Measurements from ENCODE around the gene KDM4C.
"Not testable (repeated sequence)": the region's sequence is repeated elsewhere in the genome, so short reads cannot be mapped to it uniquely, and the experiment has no call there.

Gene KDM4C

DNA sequence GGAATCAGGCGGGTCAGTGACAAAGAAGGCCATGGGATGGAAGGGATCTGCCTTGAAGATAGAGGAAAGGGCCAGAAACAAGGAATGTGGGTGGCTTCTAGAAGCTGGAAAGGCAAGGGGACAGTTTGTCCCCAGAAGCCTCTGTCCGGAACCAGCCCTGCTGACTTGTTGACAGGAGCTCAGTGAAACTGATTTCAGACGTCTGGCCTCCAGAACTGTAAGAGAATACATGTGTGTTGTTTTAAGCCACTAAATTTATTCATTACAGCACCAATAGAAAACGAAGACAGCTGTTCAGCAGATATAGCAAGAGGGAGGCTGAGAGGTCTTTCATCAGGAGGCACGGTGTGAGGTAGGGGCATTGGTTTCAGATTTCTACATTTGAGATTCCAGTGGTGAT, 422.5 kb downstream of the KDM4C start:
- FAIRE-seq (no peak), DNase-seq (ENCODE audit: insufficient read length, low spot score) (no peak)

DNA sequence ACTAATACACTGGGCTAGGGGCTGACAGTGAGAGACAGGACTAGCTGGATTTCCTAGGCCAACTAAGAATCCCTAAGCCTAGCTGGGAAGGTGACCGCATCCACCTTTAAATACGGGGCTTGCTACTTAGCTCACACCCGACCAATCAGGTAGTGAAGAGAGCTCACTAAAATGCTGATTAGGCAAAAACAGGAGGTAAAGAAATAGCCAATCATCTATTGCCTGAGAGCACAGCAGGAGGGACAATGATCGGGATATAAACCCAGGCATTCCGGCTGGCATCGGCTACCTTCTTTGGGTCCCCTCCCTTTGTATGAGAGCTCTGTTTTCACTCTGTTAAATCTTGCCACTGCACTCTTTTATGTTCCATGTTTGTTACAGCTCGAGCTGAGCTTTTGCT, 425.4 kb downstream of the KDM4C start:
- not testable (repeated sequence) for FAIRE-seq

GRCh38 chr9:7185612-7186011, 427.8 kb downstream of the KDM4C start:
- FAIRE-seq (no peak), DNase-seq (ENCODE audit: insufficient read length, low spot score) (peak; percentile 39)

More for the DNA sequence above, 425.4 kb downstream of the KDM4C start:
- not testable (repeated sequence) for DNase-seq (ENCODE audit: insufficient read length, low spot score)

- DNase-seq (ENCODE audit: insufficient read length, low spot score) (no peak), FAIRE-seq (no peak)
Observed at GRCh38 chr9:7186175-7186574, 428.4 kb downstream of the KDM4C start.

- FAIRE-seq (no peak), DNase-seq (ENCODE audit: insufficient read length, low spot score) (no peak)
Observed at GRCh38 chr9:7192266-7192665, 434.5 kb downstream of the KDM4C start.

DNA sequence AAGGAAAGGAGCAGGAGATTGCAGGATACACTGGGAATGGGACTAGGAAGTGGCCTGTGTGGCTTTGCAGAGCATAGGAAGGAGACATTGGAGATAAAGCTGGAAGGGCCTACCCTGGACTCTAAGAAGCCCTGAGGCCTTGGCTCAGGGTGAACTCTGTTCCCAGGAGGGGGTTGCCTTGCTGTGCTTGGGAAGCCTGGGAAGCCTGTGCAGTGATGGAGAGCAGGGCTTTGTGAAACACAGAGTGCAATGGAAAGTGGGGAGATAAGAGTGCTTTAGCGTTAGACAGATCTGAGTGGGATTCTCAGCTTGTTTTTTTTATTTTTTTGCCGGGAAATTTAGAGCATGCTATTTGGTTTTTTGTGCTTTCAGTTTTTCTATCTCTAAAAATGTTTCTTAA, 437.8 kb downstream of the KDM4C start:
- FAIRE-seq (no peak), DNase-seq (ENCODE audit: insufficient read length, low spot score) (no peak)

- FAIRE-seq (no peak), DNase-seq (ENCODE audit: insufficient read length, low spot score) (no peak)
Observed at GRCh38 chr9:7196467-7196866, 438.7 kb downstream of the KDM4C start.

DNA sequence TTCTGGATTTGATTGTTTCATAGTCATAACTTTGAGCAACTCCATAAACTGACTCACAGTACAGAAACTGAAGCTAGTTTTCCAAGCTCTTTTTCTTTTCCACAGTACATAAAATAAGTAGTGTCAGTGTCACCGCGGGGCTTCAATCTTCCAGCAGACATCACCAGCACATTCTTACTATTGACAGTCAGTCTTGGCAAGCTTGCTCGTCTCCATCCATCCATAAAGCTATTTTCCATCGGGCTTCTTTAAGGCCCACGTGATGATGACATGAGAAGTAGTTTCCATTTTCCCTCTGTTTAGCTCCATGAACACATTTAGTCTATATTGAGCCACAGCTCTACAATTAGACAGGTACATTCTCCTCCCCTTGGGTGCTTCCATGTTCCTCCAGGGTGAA, 443.4 kb downstream of the KDM4C start:
- FAIRE-seq: no peak
- no peak for DNase-seq (ENCODE audit: insufficient read length, low spot score)

GRCh38 chr9:7205806-7206205, 448.0 kb downstream of the KDM4C start:
- no peak for FAIRE-seq
- DNase-seq (ENCODE audit: insufficient read length, low spot score): no peak

DNA sequence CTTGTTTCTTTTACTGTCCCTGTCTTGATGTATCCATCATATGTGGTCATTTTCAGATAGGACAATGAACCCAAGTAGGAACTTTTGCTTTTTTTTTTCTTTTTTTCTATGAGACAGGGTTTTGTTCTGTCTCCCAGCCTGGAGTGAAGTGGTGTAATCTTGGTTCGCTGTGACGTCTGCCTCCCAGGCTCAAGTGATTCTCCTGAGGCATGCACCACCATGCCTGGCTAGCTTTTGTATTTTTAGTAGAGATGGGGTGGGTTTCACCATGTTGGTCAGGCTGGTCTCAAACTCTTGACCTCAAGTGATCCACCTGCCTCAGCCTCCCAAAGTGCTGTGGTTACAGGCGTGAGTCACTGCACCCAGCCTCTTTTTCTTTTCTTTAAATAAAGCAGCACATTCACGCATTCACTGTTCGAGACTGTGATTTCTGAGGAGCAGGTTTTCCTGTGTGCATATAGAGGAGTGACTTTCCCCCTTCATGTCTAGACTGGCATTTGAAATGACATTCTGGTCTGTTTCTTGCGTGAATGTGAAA, 448.5 kb downstream of the KDM4C start:
- no peak for DNase-seq (ENCODE audit: insufficient read length, low spot score)

GRCh38 chr9:7209016-7209715, 451.4 kb downstream of the KDM4C start:
- no peak for DNase-seq (ENCODE audit: insufficient read length, low spot score)
- no peak for FAIRE-seq

More for the DNA sequence above, 448.5 kb downstream of the KDM4C start:
- no peak for FAIRE-seq

GRCh38 chr9:7209990-7210389, 452.2 kb downstream of the KDM4C start:
- DNase-seq (ENCODE audit: insufficient read length, low spot score) (no peak), FAIRE-seq (no peak)

GRCh38 chr9:7210854-7211637, 453.3 kb downstream of the KDM4C start:
- DNase-seq (ENCODE audit: insufficient read length, low spot score) (no peak), FAIRE-seq (no peak)

DNA sequence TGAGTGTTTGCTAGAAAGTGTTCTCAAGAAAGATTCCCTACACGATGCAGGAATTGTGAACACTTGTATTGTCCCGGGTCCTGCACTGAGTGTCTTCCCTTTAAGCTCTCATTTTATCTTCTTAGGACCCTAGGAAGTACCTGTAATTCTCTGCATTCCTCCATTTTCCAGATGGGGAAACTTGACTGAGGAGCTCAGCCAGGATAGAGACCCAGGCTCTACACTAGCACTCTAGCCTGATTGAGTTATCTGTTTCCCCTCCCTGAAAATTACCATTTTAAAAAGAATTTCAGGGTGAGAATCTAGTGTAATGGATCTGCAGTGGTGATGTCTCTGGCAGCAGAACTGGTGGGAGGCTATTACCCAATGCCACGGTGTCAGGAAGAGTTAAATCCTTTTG, 453.9 kb downstream of the KDM4C start:
- FAIRE-seq (no peak), DNase-seq (ENCODE audit: insufficient read length, low spot score) (no peak)

DNA sequence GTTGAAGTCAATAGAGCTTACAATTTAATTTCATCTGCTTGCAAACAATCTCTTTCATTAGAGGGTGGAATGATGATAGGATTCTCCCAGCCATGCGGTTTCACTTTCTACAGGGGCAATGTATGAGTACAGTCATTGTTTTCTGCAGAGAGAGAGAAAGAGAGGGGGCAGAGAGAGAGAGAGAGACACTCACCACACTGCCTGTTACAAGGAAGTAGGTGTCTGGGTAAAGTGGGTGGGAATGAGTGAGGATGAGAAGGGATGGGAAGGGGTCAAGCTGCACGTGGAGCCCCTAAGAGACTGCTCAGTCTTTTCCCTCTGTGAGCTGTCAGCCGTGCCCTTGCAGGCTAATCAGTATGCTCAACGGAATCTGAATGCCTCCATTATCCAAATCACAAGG, 454.3 kb downstream of the KDM4C start:
- FAIRE-seq (no peak), DNase-seq (ENCODE audit: insufficient read length, low spot score) (no peak)

DNA sequence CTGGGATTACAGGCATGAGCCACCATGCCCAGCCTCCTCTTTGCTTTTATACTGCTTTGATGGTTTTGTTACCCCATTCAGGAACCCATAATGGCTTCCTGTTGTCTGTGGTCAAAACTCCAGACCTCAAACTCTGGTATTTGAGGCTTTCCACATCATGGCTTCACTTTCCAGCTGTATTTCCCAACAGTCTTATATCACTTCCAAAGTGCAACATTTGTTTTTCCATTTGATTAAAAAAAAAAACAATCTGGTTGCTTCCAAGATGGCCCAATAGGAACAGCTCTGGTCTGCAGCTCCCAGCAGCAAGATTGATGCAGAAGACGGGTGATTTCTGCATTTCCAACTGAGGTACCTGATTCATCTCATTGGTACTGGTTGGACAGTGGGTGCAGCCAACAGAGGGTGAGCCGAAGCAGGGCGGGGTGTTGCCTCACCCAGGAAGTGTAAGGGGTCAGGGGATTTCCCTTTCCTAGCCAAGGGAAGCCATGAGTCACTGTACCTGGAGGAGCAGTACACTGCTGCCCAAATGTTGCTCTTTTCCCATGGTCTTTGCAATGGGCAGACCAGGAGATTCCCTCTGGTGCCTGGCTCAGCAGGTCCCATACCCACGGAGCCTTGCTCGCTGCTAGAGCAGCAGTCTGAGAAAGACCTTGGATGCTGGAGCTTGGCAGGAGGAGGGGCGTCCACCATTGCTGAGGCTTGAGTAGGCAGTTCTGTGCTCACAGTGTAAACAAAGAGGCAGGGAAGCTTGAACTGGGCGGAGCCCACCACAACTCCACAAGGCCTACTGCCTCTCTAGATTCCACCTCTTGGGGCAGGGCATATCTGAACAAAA, 458.4 kb downstream of the KDM4C start:
- FAIRE-seq (no peak), DNase-seq (ENCODE audit: insufficient read length, low spot score) (no peak)

- DNase-seq (ENCODE audit: insufficient read length, low spot score) (no peak), FAIRE-seq (no peak)
Observed at GRCh38 chr9:7223981-7224380, 466.2 kb downstream of the KDM4C start.
